Endothelial cell of umbilical vein (primary cell): ENCODE results near the gene LAMP1.

Experiments
- EZH2 ChIP-seq: IDR thresholded peaks from 2 replicates; pipeline ENCODE4 v1.6.1; 2012; ENCODE audit warnings: borderline replicate concordance, low read depth, mild to moderate bottlenecking, moderate library complexity, low read length, inconsistent platforms; ENCODE audit not compliant: severe bottlenecking
- POLR2A ChIP-seq: IDR thresholded peaks from 2 replicates; pipeline ENCODE4 v1.6.1; 2012; ENCODE audit warnings: low read depth, mild to moderate bottlenecking, control low read depth, low read length
- POLR2AphosphoS5 ChIP-seq: IDR thresholded peaks from 2 replicates; pipeline ENCODE4 v1.6.1; 2012; ENCODE audit warnings: low read depth, mild to moderate bottlenecking, control low read depth, low read length, moderate library complexity; ENCODE audit not compliant: insufficient read depth
- TF ChIP-seq, protein P1 (sequence below), 2 donors: IDR thresholded peaks; 1 replicate in 1 of 2; 2 replicates in 1 of 2; pipeline ENCODE4 v1.5.1; 2011; ENCODE audit warnings: low read length in 2 of 2, mild to moderate bottlenecking in 2 of 2, moderate library complexity in 2 of 2, control low read depth in 1 of 2, inconsistent platforms in 1 of 2, low read depth in 1 of 2; ENCODE audit not compliant: insufficient read depth in 1 of 2; ENCODE audit errors: extremely low read depth in 1 of 2
- TF ChIP-seq, protein P2 (sequence below): IDR thresholded peaks from 2 replicates; pipeline ENCODE4 v1.6.1; 2011; ENCODE audit not compliant: insufficient read depth, insufficient read length

DNA sequence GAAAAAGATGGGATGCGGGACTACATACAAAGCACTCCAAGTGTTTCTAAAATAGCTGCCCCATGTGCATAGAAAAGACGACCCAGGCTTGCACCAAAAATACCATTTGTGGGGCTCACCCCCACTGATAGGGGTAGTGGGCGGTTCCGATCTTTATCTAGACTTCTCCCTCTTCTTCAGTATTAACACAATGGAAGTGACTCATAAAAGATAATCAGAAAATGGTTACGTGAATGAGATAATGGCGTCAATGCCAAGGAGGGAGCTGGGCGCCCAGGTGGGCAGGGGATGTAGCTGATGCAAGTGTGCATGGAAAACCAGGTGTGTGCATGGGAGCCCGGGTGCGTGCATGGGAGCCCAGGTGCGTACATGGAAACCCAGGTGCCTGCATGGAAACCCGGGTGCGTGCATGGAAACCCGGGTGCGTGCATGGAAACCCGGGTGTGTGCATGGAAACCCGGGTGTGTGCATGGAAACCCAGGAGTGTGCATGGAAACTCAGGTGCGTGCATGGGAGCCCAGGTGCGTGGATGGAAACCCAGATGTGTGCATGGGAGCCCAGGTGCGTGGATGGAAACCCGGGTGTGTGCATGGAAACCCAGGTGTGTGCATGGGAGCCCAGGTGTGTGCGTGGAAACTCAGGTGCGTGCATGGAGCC lies 32.7 kb downstream of the LAMP1 start:
- TF ChIP-seq, protein P1, sequence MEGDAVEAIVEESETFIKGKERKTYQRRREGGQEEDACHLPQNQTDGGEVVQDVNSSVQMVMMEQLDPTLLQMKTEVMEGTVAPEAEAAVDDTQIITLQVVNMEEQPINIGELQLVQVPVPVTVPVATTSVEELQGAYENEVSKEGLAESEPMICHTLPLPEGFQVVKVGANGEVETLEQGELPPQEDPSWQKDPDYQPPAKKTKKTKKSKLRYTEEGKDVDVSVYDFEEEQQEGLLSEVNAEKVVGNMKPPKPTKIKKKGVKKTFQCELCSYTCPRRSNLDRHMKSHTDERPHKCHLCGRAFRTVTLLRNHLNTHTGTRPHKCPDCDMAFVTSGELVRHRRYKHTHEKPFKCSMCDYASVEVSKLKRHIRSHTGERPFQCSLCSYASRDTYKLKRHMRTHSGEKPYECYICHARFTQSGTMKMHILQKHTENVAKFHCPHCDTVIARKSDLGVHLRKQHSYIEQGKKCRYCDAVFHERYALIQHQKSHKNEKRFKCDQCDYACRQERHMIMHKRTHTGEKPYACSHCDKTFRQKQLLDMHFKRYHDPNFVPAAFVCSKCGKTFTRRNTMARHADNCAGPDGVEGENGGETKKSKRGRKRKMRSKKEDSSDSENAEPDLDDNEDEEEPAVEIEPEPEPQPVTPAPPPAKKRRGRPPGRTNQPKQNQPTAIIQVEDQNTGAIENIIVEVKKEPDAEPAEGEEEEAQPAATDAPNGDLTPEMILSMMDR (IDR thresholded peaks at IDR 0.05; ENCODE audit: extremely low read depth in 1 of 2, insufficient read depth in 1 of 2, low read depth in 1 of 2, low read length in 2 of 2) = no peak
- TF ChIP-seq POLR2AphosphoS5 (no peak), POLR2A (no peak), EZH2 (no peak)
- TF ChIP-seq, protein P2, sequence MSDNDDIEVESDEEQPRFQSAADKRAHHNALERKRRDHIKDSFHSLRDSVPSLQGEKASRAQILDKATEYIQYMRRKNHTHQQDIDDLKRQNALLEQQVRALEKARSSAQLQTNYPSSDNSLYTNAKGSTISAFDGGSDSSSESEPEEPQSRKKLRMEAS = no peak
